ENCODE data around the gene EMSY.

EMSY gene

DNA sequence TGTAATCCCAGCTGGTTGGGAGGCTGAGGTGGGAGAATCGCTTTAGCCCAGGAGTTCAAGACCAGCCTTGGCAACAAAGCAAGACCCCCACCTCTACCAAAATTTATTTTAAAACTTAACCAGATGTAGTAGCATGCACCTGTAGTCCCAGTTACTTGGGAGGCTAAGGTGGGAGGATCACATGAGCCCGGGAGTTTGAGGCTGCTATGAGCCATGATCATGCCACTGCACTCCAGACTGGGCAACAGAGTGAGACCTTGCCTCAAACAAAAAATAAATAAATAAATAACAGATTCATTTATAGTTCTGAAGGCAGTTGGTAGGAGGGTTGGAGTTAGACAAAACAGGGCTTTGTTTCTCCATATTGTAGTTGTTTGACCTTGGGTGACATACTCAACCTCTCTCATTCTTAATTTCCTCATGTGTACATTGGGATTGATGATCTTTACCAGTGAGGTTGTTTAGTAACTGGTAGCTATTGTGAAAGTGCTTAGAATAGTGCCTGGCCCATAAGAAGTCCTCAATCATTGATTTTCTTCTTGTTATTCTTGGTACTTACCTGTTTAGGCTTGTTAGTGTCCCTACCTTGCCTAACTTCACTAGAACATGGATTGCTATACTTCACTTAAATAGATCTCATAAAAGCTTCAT lies 79.1 kb downstream of the EMSY start:
- no peak for DNase-seq

DNA sequence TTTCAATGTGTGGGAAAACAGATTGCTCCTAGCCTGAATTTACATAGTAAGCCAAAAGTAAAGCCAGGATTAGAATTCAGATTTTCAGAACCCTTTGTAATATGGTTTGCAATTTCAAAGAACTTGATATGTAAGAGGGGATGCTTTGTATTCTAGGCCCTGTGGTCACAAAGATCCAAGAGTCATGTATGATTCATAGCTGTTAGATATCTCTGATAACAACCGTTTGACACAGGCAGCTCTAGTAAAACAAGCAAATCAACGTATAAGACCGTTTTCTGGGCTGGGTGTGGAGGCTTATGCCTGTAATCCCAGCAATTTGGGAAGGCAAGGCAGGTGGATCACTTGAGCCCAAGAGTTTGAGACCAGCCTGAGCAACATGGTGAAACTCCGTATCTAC lies 79.6 kb downstream of the EMSY start:
- DNase-seq = no peak

DNA sequence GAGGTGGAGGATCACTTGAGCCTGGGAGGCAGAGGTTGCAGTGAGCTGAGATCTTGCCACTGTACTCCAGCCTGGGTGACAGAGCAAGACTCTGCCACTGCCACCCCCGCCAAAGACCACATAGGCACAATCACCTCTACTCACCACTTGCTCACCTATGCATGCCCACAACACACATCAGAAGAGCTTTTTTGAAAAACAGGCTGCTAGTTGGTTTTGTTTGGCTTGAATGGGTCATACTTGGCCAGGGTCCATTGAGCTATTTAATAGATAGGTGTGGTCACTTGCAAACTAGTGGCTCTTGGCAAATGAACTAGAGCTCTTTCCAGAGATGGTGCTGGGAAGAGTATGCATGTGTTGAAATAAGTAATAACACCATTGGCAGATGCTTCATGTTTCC lies 80.1 kb downstream of the EMSY start:
- peak; percentile 19 for DNase-seq

DNA sequence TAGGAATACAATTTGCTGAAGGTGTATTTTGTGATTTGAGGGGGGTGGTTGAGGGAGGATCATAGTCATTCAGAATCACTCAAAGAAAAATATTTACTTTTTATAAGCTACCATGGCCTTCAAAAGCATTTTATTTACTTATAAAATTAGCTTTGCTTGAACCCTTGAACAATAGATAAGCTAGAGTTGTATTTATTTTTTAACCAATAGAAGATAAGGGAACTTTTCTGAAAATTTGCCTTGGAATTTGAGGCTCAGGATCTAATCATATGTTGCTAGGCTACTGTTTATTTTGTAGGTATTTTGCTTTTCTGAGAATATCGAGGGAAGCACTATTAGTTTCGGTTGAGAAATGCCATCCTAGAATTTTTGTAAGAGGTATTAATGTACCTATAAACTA lies 82.1 kb downstream of the EMSY start:
- DNase-seq = no peak

DNA sequence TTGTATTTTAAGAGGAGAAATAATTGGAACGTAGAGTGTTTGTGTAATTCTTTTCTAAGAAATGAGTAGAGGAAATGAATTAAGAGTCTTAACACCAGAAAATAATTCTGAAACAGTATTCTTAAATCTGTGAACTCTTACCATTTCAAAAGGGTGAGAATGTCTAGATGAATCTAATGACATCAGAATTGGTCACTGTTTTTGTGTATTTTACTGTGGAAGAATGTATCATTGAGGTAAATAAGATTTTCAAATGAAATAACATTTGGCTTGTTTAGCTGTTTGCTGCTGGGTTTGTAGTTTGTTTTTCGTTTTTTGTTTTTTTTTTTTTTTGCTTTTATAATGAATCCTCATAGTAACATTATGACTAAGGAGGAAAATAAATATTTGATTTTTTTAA lies 97.6 kb downstream of the EMSY start:
- DNase-seq = no peak

DNA sequence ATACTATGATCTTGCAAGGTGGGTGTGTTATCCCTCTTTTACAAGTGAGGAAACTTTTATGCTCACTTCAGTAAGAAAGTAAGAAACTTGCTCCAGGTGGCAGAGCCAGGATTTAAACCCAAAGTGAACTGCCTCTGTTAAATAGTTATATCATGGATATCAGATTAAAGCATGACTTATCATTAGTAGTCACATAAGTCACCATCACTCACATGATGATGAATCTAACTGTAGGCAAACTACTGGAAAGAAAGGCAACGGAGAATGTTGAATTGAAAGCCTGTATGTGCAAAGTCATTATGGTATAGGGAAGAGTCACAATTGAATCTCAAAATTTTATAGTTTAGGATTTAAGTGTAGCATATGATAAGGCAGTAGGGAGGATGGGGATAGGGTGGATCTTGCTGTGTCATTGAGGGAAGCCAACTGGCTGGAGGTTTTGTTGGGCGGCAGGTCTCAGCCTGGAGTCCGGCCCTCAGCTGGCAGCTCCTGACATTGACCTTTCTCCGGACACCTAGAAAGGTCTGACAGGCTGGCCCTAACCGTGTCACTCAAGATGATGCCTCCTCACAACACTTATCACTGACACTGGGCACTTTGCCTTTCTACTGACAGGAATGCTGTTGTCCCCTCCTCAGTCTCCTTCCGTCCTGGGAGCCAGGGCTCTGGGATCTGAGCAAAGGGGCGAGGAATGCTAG lies 98.3 kb downstream of the EMSY start:
- no peak for DNase-seq

DNA sequence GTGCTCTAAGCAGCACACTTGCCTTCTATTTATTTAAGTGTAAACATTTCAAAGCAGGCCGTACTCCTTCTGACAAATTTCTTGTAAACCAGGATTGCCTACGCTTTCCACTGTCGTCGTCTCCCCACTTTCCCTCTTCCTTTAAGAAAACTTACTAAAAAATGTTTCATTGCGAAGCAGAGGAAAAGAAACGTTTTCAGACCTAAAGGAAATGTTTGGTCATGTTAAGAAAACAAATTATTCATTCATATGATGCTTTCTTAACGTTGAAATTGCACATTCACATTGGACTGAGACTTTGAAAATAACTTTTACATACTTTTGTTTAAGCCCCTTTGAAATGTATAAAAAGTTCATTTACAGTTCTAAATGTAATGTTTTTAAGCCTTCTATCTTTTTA lies 106.0 kb downstream of the EMSY start:
- no peak for DNase-seq

DNA sequence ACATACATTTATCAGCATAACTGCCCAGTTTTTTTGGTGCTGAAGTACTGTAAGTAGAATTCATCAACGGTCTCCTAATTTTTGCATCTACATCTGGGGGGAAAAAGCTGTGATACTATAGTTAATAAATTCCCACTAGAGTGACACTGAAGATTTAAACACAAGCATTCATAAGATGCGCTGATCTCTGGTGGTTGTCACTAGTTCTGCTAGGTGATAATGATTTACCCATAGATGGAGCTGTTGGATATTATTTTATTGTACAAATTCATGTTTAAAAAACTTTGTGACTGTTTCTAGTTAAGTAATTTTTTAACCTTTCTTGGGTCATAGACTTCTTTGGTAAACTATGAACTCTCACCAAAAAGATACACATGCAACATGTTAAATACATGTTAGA lies 106.6 kb downstream of the EMSY start:
- no peak for DNase-seq

DNA sequence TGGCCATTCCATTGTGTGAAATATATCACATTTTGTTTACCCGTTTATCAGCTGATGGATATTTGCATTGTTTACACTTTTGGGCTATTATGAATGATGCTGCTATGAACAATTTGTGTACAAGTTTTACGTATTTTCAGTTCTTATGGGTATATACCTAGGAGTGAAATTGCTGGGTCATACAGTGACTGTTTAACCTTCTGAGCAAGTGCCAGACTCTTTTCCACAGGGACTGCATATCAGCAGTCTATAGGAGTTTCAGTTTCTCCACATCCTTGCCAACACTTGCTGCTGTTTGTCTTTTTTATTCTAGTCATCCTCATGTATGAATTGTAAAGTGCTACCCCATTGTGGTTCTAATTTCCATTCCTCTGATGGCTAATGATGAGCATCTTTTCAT lies 108.2 kb downstream of the EMSY start:
- no peak for DNase-seq

DNA sequence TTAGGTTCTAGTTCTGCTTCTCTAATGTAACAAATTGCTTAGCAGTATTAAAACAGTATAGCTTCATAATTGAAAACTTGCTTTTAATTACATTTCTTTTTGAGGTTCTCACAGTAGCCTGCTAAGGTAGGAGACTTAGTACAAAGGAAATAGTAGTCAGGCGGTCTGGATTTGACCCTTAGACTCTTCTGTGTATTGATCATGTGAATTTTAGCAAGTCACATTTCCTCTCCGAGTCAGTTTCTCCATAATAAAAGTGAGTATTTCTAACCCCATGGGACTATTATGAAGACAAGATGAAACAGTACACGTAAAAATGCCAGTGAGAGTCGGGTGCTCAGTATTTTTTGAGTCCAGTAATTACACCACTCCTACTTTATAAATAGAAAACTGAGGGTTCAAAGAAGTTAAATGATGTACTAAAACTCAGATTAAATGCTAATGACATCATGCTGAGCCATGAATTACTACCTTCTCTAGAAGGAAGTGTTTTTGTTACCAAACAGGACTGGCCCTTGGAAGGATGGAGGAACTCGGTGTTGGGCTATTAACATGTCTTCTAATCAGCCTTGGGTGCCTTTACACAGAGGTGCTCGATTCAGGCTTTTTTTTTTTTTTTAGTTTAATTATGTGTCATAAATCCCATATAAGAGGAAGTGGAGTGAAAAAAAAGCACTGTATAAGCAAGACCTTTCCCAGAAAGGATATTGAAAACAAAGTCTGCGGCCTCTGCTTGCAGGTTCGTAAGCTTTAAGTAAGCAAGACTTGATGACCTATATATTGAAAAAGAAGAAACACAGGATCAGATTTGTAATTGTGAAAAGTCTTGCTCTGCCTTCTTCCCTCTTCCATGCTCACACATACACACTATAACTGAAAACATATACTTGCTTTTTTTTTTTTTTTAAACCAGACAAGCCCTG lies 109.0 kb downstream of the EMSY start:
- DNase-seq = no peak

DNA sequence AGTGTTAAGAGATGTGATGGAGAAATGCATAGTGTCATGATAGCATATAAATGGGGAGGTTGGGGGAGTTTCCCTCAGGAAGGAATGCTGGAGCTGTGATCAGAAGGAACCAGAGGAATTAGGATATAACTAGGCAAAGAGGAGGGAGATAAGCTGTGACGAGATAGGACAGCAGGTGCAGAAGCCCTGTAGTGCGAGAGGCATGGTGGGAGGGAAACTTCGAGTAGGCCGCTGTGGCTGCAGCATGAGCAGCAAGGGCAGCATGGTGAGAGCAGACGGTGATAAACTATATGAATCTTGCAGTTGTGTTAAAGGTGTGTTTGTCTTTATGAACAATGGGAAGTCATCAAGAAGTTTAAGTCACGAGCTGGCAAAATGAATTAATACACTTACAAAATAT lies 109.9 kb downstream of the EMSY start:
- DNase-seq = no peak

DNA sequence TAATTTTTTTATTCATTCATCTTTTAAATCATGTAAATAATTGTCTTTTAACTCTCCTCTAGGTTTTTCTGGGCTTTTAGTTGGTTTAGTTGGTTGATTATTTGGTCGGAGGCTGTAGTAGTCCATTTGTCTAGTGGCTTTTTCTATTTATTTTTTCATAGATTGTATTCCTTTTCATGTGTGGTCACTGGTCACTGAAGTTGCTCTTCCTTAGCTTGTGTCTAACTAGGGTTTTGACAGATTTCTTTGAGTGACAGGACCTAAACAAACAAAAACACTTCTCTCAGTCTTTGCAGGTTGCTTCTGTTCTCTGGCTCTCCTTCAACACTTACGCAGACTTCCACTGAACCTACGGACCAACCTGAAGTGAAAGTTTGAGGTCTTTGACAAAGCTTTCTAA lies 112.6 kb downstream of the EMSY start:
- no peak for DNase-seq

DNA sequence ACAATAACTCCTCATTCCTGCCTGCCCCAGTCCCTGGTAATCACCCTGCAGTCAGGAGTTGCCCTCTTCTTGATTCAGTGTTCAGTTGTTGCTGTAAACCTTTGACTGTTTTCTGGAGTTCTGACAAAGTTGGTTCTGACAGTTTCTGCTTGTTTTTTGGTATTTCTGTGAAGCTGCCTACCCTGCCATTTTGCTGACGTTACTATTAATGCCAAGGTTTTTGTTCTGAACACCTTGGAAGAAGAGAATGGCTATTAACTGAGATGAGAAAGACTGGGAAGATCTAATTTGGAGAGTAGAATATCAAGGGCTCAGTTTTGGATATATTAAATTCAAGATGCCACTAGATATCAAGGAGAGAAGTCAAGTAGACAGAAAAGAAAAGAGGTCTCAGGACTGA lies 113.7 kb downstream of the EMSY start:
- DNase-seq = no peak

DNA sequence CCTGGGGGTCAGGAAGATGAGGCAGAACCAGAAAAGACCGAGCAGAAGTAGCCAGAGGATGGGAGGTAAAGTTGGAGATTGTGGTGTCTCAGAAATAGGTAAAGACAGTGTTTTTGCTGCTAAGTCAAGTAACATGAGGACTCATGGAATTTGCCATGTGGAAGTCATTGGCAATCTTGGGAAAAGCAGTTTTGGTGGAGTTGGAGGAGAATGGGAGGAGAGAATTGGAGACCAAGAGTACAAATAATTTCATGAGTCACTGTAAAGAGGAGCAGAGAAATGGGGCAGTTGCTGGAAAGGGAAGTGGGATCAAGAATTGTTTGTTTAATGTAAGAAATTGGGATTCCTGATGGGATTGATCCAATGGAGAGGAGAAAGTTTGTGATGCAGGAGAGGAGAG lies 114.1 kb downstream of the EMSY start:
- no peak for DNase-seq

DNA sequence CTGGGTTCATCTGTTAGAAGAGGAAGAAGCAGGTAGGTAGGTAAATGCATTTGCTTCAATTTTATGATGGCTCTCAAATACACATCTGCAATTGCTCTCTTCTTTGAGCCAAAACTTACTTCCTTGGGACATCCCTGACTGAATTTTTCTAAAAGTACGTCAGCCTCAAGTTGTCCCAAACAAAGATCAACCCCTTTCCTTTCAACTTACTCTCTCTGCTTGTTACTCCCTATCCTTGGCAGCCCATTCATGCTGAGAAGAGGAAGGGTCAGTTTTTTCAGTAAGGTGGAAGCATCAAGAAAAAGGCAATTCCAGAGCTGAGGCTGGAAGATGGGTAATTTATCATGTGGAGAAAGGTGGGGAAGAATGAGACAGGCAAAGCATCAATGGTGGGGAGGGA lies 114.5 kb downstream of the EMSY start:
- no peak for DNase-seq

DNA sequence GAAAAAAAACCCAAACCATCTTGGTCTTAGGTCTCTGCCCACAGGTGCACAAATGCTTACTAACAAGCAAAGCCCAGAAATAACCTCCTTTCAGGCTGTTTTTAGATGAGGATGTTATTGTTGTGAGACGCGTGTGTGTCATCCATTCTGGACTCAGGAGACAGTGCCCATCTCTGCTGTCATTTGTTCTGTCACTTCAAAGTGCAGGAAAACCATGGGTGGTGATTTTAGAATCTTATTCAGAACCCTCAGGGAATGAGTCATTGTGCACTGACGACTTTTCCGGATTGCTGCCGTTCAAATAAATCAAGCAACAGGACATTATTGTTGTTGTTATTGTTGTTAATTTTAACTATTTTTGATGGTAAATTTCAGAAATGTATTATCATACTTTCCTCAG lies 115.4 kb downstream of the EMSY start:
- no peak for DNase-seq

DNA sequence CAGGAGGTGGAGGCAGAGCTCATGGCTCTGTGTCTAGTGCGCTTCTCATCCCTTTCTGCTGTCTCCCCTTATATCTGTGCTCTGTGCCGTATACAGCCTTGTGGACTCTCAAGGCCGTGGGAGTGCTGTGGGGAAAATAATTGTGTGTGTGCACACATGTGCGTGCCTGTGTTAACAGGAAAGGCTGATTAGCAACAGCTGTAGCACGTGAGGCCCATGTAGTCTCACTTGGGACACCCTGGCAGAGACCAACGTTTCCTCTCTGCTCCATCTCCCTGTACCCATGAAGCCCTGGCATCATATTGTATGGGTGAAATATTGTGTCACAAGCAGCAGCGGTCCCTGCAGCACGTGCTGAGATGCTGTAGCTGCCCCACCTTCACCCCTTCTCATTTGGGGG lies 116.4 kb downstream of the EMSY start:
- no peak for DNase-seq

DNA sequence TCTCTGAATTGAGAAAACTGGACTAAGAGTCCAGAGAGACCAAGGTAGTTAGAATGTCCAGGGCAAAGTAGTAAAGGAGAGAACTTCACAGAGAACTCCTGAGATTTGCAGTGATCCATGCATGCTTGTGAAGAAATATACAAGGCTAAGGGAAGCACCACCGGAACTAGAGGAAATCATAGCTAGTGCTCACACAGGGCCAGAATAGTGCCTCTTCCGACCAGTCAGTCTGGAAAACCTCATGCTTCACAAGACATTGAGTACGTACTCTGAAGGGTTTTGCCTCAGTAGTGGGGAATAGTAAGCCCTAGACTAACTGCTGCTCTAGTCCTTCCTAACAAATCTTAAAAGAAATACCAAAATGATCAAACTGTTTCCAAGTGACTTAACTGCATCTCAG lies 117.7 kb downstream of the EMSY start:
- DNase-seq = no peak

DNA sequence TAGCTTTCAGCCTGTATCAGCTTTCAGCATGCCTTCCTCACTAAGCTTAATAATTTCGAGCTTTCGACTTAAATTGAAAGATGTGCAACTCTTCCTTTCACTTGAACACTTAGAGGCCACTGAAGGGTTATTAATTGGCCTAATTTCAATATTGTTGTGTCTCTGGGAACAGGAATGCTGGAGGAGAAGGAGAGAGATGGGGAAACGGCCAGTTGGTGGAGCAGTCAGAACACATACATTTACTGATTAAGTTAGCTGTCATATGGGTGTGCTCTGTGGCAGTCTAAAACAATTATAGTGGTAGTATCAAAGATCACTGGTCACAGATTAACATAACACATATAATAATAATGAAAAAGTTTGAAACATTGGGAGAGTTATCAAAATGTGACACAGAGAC lies 119.5 kb downstream of the EMSY start:
- no peak for DNase-seq

DNA sequence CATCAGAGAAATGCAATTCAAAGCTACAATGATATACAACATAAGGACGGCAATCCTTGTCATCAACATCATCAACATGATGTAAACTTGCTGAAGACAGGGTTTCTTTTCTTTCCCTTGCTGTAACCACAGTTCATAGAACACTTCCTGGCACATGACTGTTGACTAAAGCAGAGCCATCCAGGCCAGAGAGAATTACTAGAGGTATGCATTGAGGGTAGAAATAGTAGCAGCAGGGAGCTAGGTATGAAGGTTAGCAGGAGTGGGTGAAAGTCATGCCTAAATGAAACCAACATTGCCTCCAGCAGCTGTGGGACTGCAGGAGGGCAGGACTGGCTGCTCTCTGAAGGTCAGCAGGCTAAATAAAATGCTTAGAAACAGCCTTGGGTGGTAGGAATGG lies 122.0 kb downstream of the EMSY start:
- no peak for DNase-seq

DNA sequence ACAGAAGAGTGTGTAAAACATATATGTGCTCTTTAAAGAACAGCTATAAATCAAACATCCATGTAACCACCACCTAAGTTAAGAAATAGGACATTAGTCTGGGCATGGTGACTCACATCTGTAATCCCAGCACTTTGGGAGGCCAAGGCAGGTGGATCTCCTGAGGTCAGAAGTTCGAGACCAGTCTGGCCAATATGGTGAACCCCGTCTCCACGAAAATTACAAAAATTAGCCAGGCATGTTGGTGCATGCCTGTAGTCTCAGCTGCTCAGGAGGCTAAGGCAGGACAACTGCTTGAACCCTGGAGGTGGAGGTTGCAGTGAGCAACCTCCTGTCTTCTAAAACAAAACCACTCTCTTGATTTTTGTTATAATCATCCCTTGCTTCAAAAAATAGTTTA lies 122.4 kb downstream of the EMSY start:
- DNase-seq = no peak

DNA sequence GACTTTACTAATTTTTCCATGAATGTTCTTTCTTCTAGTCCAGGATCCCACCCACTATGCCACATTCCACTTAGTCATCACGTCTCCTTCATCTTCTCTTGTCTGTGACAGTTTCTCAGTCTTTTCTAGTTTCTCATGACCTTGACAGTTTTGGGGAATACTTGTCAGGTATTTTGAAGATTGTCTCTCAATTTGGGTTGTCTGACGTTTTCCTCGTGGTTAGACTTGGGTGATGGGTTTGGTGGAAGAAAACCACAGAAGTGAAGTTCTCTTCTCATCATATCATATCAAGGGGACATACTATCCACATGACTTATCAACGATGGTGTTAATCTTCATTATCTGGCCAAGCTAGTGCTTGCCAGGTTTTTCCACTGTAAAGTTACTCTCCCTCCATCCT lies 123.3 kb downstream of the EMSY start:
- DNase-seq = no peak

DNA sequence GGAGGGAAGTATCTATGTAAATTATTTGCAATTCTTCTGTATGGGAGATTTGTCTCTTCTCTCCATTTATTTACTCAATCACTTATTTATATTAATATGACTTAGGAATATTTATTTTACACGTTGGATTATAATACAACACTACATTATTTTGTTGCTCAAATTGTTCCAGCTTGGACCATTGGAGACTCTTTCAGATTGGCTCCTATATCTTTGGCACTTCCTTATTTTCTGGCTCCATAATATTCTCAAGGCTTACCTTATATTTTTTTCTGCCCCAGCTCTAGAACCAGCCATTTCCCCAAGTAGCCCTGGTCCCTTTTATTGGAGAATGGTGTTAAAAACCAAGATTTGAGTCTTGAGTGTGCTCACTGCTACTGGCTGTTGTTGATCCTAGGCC lies 123.8 kb downstream of the EMSY start:
- DNase-seq = no peak
